Activated CD4-positive, alpha-beta T cell treated with anti-CD3 and anti-CD28 coated beads for 48 hours (primary cell): ENCODE results near the gene PLD1.
"Not testable (repeated sequence)": the region's sequence is repeated elsewhere in the genome, so short reads cannot be mapped to it uniquely, and the experiment has no call there.

Source experiments
- DNase-seq: peaks from one replicate; pipeline ENCODE4 v3.0.0-alpha.2; 2020

The PLD1 gene

GRCh38 chr3:171598990-171599389, 211.3 kb downstream of the PLD1 start:
- DNase-seq, result no peak

GRCh38 chr3:171592786-171593185, 217.5 kb downstream of the PLD1 start:
- no peak for DNase-seq

GRCh38 chr3:171591070-171591469, 219.2 kb downstream of the PLD1 start:
- DNase-seq, result no peak

GRCh38 chr3:171586274-171586673, 224.0 kb downstream of the PLD1 start:
- DNase-seq, result no peak

GRCh38 chr3:171585039-171585438, 225.2 kb downstream of the PLD1 start:
- no peak for DNase-seq

- DNase-seq, result no peak
Observed at GRCh38 chr3:171584100-171584499, 226.2 kb downstream of the PLD1 start.

- no peak for DNase-seq
Observed at GRCh38 chr3:171574556-171575240, 235.6 kb downstream of the PLD1 start.

GRCh38 chr3:171569571-171570132, 240.6 kb downstream of the PLD1 start:
- DNase-seq, result no peak

- DNase-seq, result no peak
Observed at GRCh38 chr3:171568766-171569165, 241.5 kb downstream of the PLD1 start.

- no peak for DNase-seq
Observed at GRCh38 chr3:171566803-171567422, 243.4 kb downstream of the PLD1 start.

GRCh38 chr3:171565481-171566058, 244.7 kb downstream of the PLD1 start:
- DNase-seq, result no peak

GRCh38 chr3:171564748-171565480, 245.4 kb downstream of the PLD1 start:
- no peak for DNase-seq

GRCh38 chr3:171563298-171563697, 247.0 kb downstream of the PLD1 start:
- DNase-seq, result no peak

- not testable (repeated sequence) for DNase-seq
Observed at GRCh38 chr3:171562459-171562858, 247.8 kb downstream of the PLD1 start.

- DNase-seq, result no peak
Observed at GRCh38 chr3:171561596-171562323, 248.5 kb downstream of the PLD1 start.

GRCh38 chr3:171559586-171559985, 250.7 kb downstream of the PLD1 start:
- DNase-seq, result no peak

GRCh38 chr3:171558188-171558696, 252.0 kb downstream of the PLD1 start:
- no peak for DNase-seq

GRCh38 chr3:171557173-171557572, 253.1 kb downstream of the PLD1 start:
- no peak for DNase-seq

GRCh38 chr3:171556574-171557145, 253.6 kb downstream of the PLD1 start:
- no peak for DNase-seq

- DNase-seq, result no peak
Observed at GRCh38 chr3:171556148-171556547, 254.1 kb downstream of the PLD1 start.

- no peak for DNase-seq
Observed at GRCh38 chr3:171553086-171553485, 257.2 kb downstream of the PLD1 start.

GRCh38 chr3:171552531-171552930, 257.8 kb downstream of the PLD1 start:
- DNase-seq, result no peak
